K562 (cell line): ENCODE results near the gene SLC41A3. TPM values are rescaled to one million over a fixed set of nuclear protein-coding genes. Genes with fewer than 3 reads are reported as not detected.

Source experiments
- ATAC-seq: fragments of 200-7000 bp; cut with Tn5 transposase; 3 replicates; pipeline ENCODE4 v1.9.1; 2020; ENCODE audit warnings: moderate library complexity
- BruUV-seq: library from RNA; stranded (reverse); fragments of 400-500 nt; replicated peaks from 2 replicates; lab custom pipeline; 2021; lab: Mats Ljungman, UMichigan
- CTCF ChIA-PET: fragments of 300-600 bp; formaldehyde crosslinking; extraction: SDS; loops from one replicate; lab custom pipeline; 2021; ENCODE audit warnings: low intra/inter-chr PET ratio; lab: Yijun Ruan, JAX
- POLR2A ChIA-PET: fragments of 300-600, 350-650 bp; sonication (Branson Sonifier 250); formaldehyde crosslinking; extraction: SDS; loops from one replicate; lab custom pipeline; 2021; ENCODE audit warnings: antibody characterized with exemption, inconsistent platforms; lab: Yijun Ruan, JAX
- DNase-seq, 4 experiments: peaks; one replicate each; pipeline versions ENCODE4 v3.0.0 to v3.0.0-alpha.2; 2011 to 2018; ENCODE audit warnings: low spot score in 3 of 4, mixed read lengths in 3 of 4; ENCODE audit errors: extremely low read depth in 1 of 4
- FAIRE-seq: peaks from 2 replicates; lab custom pipeline; 2011; peaks lifted over from hg19 to GRCh38; lab: Jason Lieb, UNC
- H2AFZ ChIP-seq: 2 replicates; pipeline ENCODE4 v1.6.0; 2011; ENCODE audit warnings: low read depth, low read length, control low read depth, inconsistent platforms
- H3K27ac ChIP-seq: fragments of 200-600 bp; 3 replicates; pipeline ENCODE4 v1.8.0; 2011; ENCODE audit warnings: low read depth, mild to moderate bottlenecking, control low read depth, inconsistent platforms, low read length, moderate library complexity, mixed read lengths; ENCODE audit errors: extremely low read depth
- H3K27me3 ChIP-seq, 2 experiments: fragments of 300-600 bp in 1 of 2; 2 replicates in 1 of 2; 3 replicates in 1 of 2; pipeline versions ENCODE4 v1.6.0 to v1.8.0; 2011; ENCODE audit warnings: inconsistent platforms in 2 of 2, low read length in 2 of 2, mild to moderate bottlenecking in 1 of 2, mixed read lengths in 1 of 2, moderate library complexity in 1 of 2; ENCODE audit not compliant: control insufficient read depth in 2 of 2, insufficient read depth in 2 of 2
- H3K36me3 ChIP-seq: fragments of 300-600 bp; 3 replicates; pipeline ENCODE4 v1.8.0; 2011; ENCODE audit warnings: mild to moderate bottlenecking, low read length, inconsistent platforms; ENCODE audit not compliant: control insufficient read depth, insufficient read depth
- H3K4me1 ChIP-seq, 2 experiments: fragments of 200-600 bp in 1 of 2; replicated peaks in 1 of 2; 2 replicates in 1 of 2; 3 replicates in 1 of 2; pipeline versions ENCODE4 v1.5.1 to v1.8.0; 2011; ENCODE audit warnings: inconsistent platforms in 2 of 2, low read length in 2 of 2, mild to moderate bottlenecking in 1 of 2, mixed read lengths in 1 of 2, moderate library complexity in 1 of 2; ENCODE audit not compliant: control insufficient read depth in 2 of 2, insufficient read depth in 2 of 2
- H3K4me2 ChIP-seq: 2 replicates; pipeline ENCODE4 v1.6.1; 2011; ENCODE audit warnings: low read length, control low read depth, inconsistent platforms, mixed read lengths; ENCODE audit not compliant: insufficient read depth
- H3K4me3 ChIP-seq: fragments of 200-600 bp; sonication (generic), shearing (Covaris generic); 2 replicates; pipeline ENCODE4 v1.5.1; 2016; ENCODE audit warnings: control low read depth, inconsistent platforms
- H3K79me2 ChIP-seq: fragments of 200-600 bp; 3 replicates; pipeline ENCODE4 v1.8.0; 2011; ENCODE audit warnings: low read length, inconsistent platforms; ENCODE audit not compliant: control insufficient read depth, insufficient read depth
- H3K9ac ChIP-seq, 2 experiments: 2 replicates each; pipeline versions ENCODE4 v1.6.0 to v1.6.1; 2011; ENCODE audit warnings: low read depth in 2 of 2, low read length in 2 of 2, control low read depth in 1 of 2, inconsistent platforms in 1 of 2, mild to moderate bottlenecking in 1 of 2, mixed read lengths in 1 of 2; ENCODE audit not compliant: insufficient read depth in 1 of 2
- H3K9me1 ChIP-seq: one replicate; pipeline ENCODE4 v1.6.0; 2011; ENCODE audit warnings: inconsistent platforms, mild to moderate bottlenecking, low read length, moderate library complexity; ENCODE audit not compliant: control insufficient read depth, insufficient read depth
- H3K9me3 ChIP-seq: replicated peaks from 2 replicates; pipeline ENCODE4 v1.5.1; 2011; ENCODE audit warnings: low read depth, low read length, inconsistent platforms; ENCODE audit not compliant: control insufficient read depth, insufficient read depth
- H4K20me1 ChIP-seq: replicated peaks from 2 replicates; pipeline ENCODE4 v1.6.1; 2011; ENCODE audit warnings: low read length, inconsistent platforms, mixed read lengths; ENCODE audit not compliant: control insufficient read depth, insufficient read depth
- ARID1B ChIP-seq: fragments of 450-650 bp; IDR thresholded peaks from 2 replicates; pipeline ENCODE4 v1.6.1; 2016; ENCODE audit warnings: antibody characterized with exemption, mild to moderate bottlenecking, inconsistent platforms
- CAMTA2 ChIP-seq: fragments of 250-450 bp; sonication (Bioruptor Pico); conservative IDR thresholded peaks from 2 replicates; pipeline ENCODE4 v1.5.1; 2022
- CBX8 ChIP-seq: fragments of 200-600 bp; sonication (generic); IDR thresholded peaks from 2 replicates; pipeline ENCODE4 v1.6.1; 2012; ENCODE audit warnings: borderline replicate concordance, mixed run types, low read depth, mild to moderate bottlenecking, moderate library complexity, mixed read lengths, low read length, control low read depth, inconsistent platforms; ENCODE audit not compliant: poor library complexity, severe bottlenecking; ENCODE audit errors: extremely low read depth
- FOXO4 ChIP-seq: fragments of 450-650 bp; formaldehyde crosslinking; IDR thresholded peaks from 2 replicates; pipeline ENCODE4 v1.4.0; 2020; ENCODE audit warnings: mild to moderate bottlenecking, moderate library complexity
- HDAC8 ChIP-seq: fragments of 450-650 bp; IDR thresholded peaks from 2 replicates; pipeline ENCODE4 v1.6.1; 2016; ENCODE audit warnings: mild to moderate bottlenecking, missing genetic modification characterization, moderate library complexity, missing compliant biosample characterization
- MAFK ChIP-seq: IDR thresholded peaks from 2 replicates; pipeline ENCODE4 v1.6.1; 2011; ENCODE audit warnings: low read length, improper control_type of control experiment
- MBD2 ChIP-seq: sonication (generic); IDR thresholded peaks from 2 replicates; pipeline ENCODE4 v1.6.1; 2016; ENCODE audit warnings: low read depth, borderline replicate concordance
- NR2C1 ChIP-seq, 2 experiments: fragments of 450-650 bp; IDR thresholded peaks; 2 replicates each; pipeline ENCODE4 v1.6.1; 2017; ENCODE audit warnings: mild to moderate bottlenecking in 2 of 2, antibody characterized with exemption in 1 of 2, inconsistent platforms in 1 of 2, missing compliant biosample characterization in 1 of 2, missing genetic modification characterization in 1 of 2
- POLR3A ChIP-seq: IDR thresholded peaks from 2 replicates; pipeline ENCODE4 v1.6.1; 2011; ENCODE audit warnings: borderline replicate concordance, mild to moderate bottlenecking, moderate library complexity; ENCODE audit not compliant: insufficient read length, insufficient read depth; ENCODE audit errors: extremely low read depth
- SMAD2 ChIP-seq: fragments of 150-350 bp; IDR thresholded peaks from 2 replicates; pipeline ENCODE4 v1.6.1; 2014; ENCODE audit warnings: low read depth, mild to moderate bottlenecking, low read length
- XRCC5 ChIP-seq: fragments of 200-400 bp; formaldehyde crosslinking; IDR thresholded peaks from 2 replicates; pipeline ENCODE4 v1.6.1; 2017; ENCODE audit warnings: low read depth, mild to moderate bottlenecking, low read length
- ZBTB2 ChIP-seq: fragments of 450-650 bp; IDR thresholded peaks from 2 replicates; pipeline ENCODE4 v1.6.1; 2016; ENCODE audit warnings: antibody characterized with exemption
- ZNF12 ChIP-seq: sonication (generic); formaldehyde crosslinking; IDR thresholded peaks from 2 replicates; pipeline ENCODE4 v1.4.0; 2020; ENCODE audit warnings: mild to moderate bottlenecking, missing genetic modification reagents
- ZNF23 ChIP-seq: fragments of 250-450 bp; sonication (Bioruptor Pico); IDR thresholded peaks from 2 replicates; pipeline ENCODE4 v1.4.0; 2020; ENCODE audit warnings: mild to moderate bottlenecking
- ZNF324 ChIP-seq: fragments of 250-450 bp; sonication (Bioruptor Pico); IDR thresholded peaks from 2 replicates; pipeline ENCODE4 v1.4.0; 2020; ENCODE audit warnings: mild to moderate bottlenecking
- ZNF75A ChIP-seq: fragments of 450-650 bp; formaldehyde crosslinking; IDR thresholded peaks from 2 replicates; pipeline ENCODE4 v1.4.0; 2020; ENCODE audit warnings: mild to moderate bottlenecking
- WGBS: fragments of 100-300 bp; shearing (Covaris generic); methylation state at CpG from one replicate; pipeline ENCODE4 v1.1.6; 2016; ENCODE audit warnings: low coverage, mixed read lengths; ENCODE audit not compliant: insufficient coverage; ENCODE audit errors: missing lambda C conversion rate; 5-methylcytosine and 5-hydroxymethylcytosine counted together
- in situ Hi-C: fragments of 300-500 bp; cut with MboI; formaldehyde crosslinking; loops from 4 replicates; pipeline ENCODE4 v1.15.0; 2018; ENCODE audit warnings: inconsistent platforms, mixed read lengths
- intact Hi-C: fragments of 100-400 bp; cut with micrococcal nuclease; formaldehyde crosslinking; loops from 2 replicates; pipeline ENCODE4 v1.14.2; 2022
- polyA plus RNA-seq, 8 experiments: library from polyadenylated mRNA; depleted of rRNA in 4 of 8; stranded (reverse) in 5 of 8; unstranded in 3 of 8; fragments of >200 nt; fragmentation: Nextera tagmentation in 2 of 8; fragmentation: Illumina TruSeq in 1 of 8; extraction: Ambion mirVana in 2 of 8; extraction: Trizol in 1 of 8; gene quantifications; 2 replicates each; pipeline versions ENCODE4 v1.2.1 to v1.2.3, GENCODE V29; 2011 to 2014; ENCODE audit warnings: inconsistent platforms in 1 of 8, missing spikeins in 1 of 8
- total RNA-seq, 7 experiments: library from RNA; depleted of rRNA in 6 of 7; stranded (reverse); fragments of >200 nt in 6 of 7; fragmentation: Illumina TruSeq in 2 of 7; extraction: Trizol in 2 of 7; gene quantifications; 2 replicates each; pipeline versions ENCODE4 v1.2.1 to v1.2.3, GENCODE V29; 2011 to 2021; ENCODE audit warnings: low replicate concordance in 1 of 7
- TF ChIP-seq, protein P1 (sequence below): sonication (generic); formaldehyde crosslinking; IDR thresholded peaks from 2 replicates; pipeline ENCODE4 v1.8.0; 2022; ENCODE audit warnings: mild to moderate bottlenecking, missing genetic modification reagents

Gene SLC41A3
- total and polyA plus RNA-seq, 9 of the 15 experiments (the other 6 are each of a cell fraction or from before 2014, with no cell fraction given) = 4.1 to 20.7 (median 11.2) TPM

DNA sequence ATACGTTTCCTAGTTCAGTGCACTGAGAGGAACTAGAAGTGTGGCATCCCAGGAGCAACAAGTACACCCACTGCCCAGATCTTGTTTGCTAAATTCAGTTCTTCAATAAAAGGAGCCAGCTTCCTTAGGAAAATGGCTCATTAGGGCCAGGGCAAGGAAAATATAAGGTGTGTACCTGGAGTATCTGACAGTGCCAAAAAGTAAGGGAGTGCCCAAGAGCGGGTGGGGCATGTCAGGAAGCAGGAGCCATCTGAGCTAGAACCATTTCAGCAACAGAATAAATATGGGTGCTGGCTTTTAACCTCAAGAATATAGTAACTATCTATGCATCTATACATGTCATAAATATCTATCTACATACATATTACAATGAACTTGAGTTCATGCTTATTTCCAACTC is 44.1 kb downstream of the SLC41A3 start:
- intact Hi-C loops = no loop called here
- CTCF ChIA-PET = no interaction called here
- H3K4me1 ChIP-seq = no peaks in the 10 kb centered on the region; a peak in 2 of 5 replicates
- no peaks in the 10 kb centered on the region for H3K36me3 ChIP-seq
- BruUV-seq = no TSS peak
- no peak overlapping the region for H2AFZ ChIP-seq
- ATAC-seq = no peak
- TF ChIP-seq, protein P1, sequence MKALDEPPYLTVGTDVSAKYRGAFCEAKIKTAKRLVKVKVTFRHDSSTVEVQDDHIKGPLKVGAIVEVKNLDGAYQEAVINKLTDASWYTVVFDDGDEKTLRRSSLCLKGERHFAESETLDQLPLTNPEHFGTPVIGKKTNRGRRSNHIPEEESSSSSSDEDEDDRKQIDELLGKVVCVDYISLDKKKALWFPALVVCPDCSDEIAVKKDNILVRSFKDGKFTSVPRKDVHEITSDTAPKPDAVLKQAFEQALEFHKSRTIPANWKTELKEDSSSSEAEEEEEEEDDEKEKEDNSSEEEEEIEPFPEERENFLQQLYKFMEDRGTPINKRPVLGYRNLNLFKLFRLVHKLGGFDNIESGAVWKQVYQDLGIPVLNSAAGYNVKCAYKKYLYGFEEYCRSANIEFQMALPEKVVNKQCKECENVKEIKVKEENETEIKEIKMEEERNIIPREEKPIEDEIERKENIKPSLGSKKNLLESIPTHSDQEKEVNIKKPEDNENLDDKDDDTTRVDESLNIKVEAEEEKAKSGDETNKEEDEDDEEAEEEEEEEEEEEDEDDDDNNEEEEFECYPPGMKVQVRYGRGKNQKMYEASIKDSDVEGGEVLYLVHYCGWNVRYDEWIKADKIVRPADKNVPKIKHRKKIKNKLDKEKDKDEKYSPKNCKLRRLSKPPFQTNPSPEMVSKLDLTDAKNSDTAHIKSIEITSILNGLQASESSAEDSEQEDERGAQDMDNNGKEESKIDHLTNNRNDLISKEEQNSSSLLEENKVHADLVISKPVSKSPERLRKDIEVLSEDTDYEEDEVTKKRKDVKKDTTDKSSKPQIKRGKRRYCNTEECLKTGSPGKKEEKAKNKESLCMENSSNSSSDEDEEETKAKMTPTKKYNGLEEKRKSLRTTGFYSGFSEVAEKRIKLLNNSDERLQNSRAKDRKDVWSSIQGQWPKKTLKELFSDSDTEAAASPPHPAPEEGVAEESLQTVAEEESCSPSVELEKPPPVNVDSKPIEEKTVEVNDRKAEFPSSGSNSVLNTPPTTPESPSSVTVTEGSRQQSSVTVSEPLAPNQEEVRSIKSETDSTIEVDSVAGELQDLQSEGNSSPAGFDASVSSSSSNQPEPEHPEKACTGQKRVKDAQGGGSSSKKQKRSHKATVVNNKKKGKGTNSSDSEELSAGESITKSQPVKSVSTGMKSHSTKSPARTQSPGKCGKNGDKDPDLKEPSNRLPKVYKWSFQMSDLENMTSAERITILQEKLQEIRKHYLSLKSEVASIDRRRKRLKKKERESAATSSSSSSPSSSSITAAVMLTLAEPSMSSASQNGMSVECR (CRISPR knock-in tag) = no peak
- TF ChIP-seq ZNF324 (no peak), MAFK (no peak), FOXO4 (no peak), CAMTA2 (no peak), XRCC5 (no peak), NR2C1 (IDR thresholded peaks at IDR 0.05) (no peak), NR2C1 (tag; IDR thresholded peaks at IDR 0.05) (no peak), POLR3A (no peak), MBD2 (no peak), ZNF23 (CRISPR knock-in tag) (no peak), ZBTB2 (no peak), ARID1B (no peak), CBX8 (no peak), SMAD2 (no peak), ZNF12 (CRISPR knock-in tag) (no peak), HDAC8 (tag) (no peak), ZNF75A (no peak)
- TF ChIP-seq, all 486 proteins: peak for 0
- Histone ChIP-seq H3K9me3 (no peaks in the 10 kb centered on the region), H3K79me2 (no peaks in the 10 kb centered on the region), H4K20me1 (no peaks in the 10 kb centered on the region), H3K4me2 (no peak overlapping the region), H3K9me1 (no peaks in the 10 kb centered on the region), H3K4me3 (no peak overlapping the region), H3K9ac (no peak overlapping the region), H3K27ac (no peak overlapping the region), H3K27me3 (no peaks in the 10 kb centered on the region)
- POLR2A ChIA-PET = no interaction called here
- in situ Hi-C loops = no loop called here
- FAIRE-seq (no peak), DNase-seq (no peak)
- 61% methylated on average over 2 of the region's 2 CpGs for WGBS
